Esophagus squamous epithelium (tissue), 5 donors: ENCODE data around the gene PHGDH. TPM values are rescaled to one million over a fixed set of nuclear protein-coding genes. Genes with fewer than 3 reads are reported as not detected.
"Not testable (repeated sequence)": the region's sequence is repeated elsewhere in the genome, so short reads cannot be mapped to it uniquely, and the experiment has no call there.

Experiments
- DNase-seq: peaks from one replicate; lab custom pipeline; 2025; lab: John Stamatoyannopoulos, UW
- H3K27ac ChIP-seq, 4 donors: fragments of 200-600 bp; sonication (generic); one replicate each; pipeline ENCODE4 v1.5.1; 2016 to 2019; ENCODE audit warnings: mild to moderate bottlenecking in 1 of 4
- H3K27me3 ChIP-seq, 4 donors: fragments of 200-600 bp; sonication (generic); 1 replicate in 3 of 4; 2 replicates in 1 of 4; pipeline versions ENCODE4 v1.5.1 to v1.6.0; 2017 to 2021; ENCODE audit warnings: antibody characterized with exemption in 1 of 4
- H3K36me3 ChIP-seq, 3 donors: fragments of 200-600 bp; sonication (generic); one replicate each; pipeline ENCODE4 v1.5.1; 2016 to 2019
- H3K4me1 ChIP-seq, 3 donors: fragments of 200-600 bp; sonication (generic); one replicate each; pipeline ENCODE4 v1.5.1; 2017 to 2019
- H3K4me3 ChIP-seq, 4 donors: fragments of 200-600 bp; sonication (generic); 1 replicate in 3 of 4; 2 replicates in 1 of 4; pipeline ENCODE4 v1.5.1; 2016 to 2019; ENCODE audit warnings: mild to moderate bottlenecking in 2 of 4, moderate library complexity in 1 of 4
- H3K9me3 ChIP-seq, 3 donors: fragments of 200-600 bp; sonication (generic); one replicate each; pipeline ENCODE4 v1.5.1; 2016 to 2019
- POLR2A ChIP-seq, 4 donors: fragments of 450-650 bp; IDR thresholded peaks; one replicate each; pipeline ENCODE4 v1.6.1; 2017; ENCODE audit warnings: antibody characterized with exemption in 4 of 4, mild to moderate bottlenecking in 4 of 4, moderate library complexity in 3 of 4
- WGBS, 2 donors: methylation state at CpG; one replicate each; pipeline ENCODE4 v1.1.5; 2018; 5-methylcytosine and 5-hydroxymethylcytosine counted together
- intact Hi-C: fragments of 100-400 bp; cut with DNase I; formaldehyde crosslinking; loops from one replicate; pipeline ENCODE4 v1.15.0; 2022
- total RNA-seq, 4 donors: library from RNA; depleted of rRNA; stranded (reverse); fragments of >200 nt; gene quantifications; one replicate each; pipeline ENCODE4 v1.1.0, GENCODE V29; 2016
- TF ChIP-seq, protein P1 (sequence below), 6 experiments: fragments of 450-650 bp in 4 of 6; fragments of 200-600 bp in 2 of 6; sonication (generic) in 2 of 6; IDR thresholded peaks; one replicate each; pipeline ENCODE4 v1.5.1; 2016 to 2019; ENCODE audit warnings: antibody characterized with exemption in 6 of 6, mild to moderate bottlenecking in 4 of 6, moderate library complexity in 4 of 6
- donor health status: DM: yes; HTN: yes; CAD: no.

PHGDH gene
- total RNA-seq, 4 donors from 2014 or later: 34.5 to 89.7 (median 43.2) TPM

DNA sequence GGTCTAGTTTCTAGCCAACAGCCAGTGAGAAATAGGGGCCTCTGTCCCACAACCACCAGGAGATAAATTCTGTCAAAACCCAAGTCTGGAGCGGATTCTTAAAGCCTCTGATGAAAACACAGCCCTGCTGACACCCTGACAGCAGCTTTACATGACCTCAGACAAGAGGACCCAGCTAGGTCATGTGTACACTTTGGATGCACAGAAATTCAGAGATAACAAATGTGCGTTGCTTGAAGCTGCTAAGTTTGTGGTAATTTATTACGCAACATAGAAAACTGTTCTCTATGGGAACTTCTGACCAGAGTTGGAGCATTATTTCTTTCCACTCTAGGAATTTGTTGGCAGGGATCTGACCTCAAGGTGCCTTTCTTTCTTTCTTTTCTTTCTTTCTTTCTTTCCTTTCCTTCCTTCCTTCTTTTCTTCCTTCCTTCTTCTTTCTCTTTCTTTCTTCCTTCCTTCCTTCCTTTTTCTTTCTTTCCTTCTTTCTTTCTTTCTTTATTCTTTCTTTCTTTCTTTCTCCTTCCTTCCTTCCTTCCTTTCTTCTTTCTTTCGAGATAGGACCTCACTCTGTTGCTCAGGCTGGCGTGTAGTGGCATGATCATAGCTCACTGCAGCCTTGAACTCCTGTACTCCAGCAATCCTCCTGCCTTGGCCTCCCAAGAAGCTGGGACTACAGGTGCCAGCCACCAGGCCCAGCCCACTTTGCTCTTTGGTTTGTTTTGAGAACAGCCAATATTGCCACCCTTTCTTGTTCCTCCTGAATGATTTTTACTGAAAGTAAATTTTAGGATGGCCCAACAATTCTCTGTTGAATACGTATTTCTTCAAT is 71.8 kb downstream of the PHGDH start:
- no peak for DNase-seq
- intact Hi-C loops: no loop called here
- no peak for TF ChIP-seq POLR2A (IDR thresholded peaks at IDR 0.05)
- TF ChIP-seq, protein P1, sequence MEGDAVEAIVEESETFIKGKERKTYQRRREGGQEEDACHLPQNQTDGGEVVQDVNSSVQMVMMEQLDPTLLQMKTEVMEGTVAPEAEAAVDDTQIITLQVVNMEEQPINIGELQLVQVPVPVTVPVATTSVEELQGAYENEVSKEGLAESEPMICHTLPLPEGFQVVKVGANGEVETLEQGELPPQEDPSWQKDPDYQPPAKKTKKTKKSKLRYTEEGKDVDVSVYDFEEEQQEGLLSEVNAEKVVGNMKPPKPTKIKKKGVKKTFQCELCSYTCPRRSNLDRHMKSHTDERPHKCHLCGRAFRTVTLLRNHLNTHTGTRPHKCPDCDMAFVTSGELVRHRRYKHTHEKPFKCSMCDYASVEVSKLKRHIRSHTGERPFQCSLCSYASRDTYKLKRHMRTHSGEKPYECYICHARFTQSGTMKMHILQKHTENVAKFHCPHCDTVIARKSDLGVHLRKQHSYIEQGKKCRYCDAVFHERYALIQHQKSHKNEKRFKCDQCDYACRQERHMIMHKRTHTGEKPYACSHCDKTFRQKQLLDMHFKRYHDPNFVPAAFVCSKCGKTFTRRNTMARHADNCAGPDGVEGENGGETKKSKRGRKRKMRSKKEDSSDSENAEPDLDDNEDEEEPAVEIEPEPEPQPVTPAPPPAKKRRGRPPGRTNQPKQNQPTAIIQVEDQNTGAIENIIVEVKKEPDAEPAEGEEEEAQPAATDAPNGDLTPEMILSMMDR (IDR thresholded peaks at IDR 0.05): no peak
- Histone ChIP-seq H3K27ac (peak overlapping the region; percentile 52 to 76 (median 59)), H3K27me3 (no peaks in the 10 kb centered on the region), H3K36me3 (no peaks in the 10 kb centered on the region), H3K4me1 (peaks cover 36 to 86% (median 44%) of the 10 kb centered on the region in 3 donors), H3K4me3 (no peak overlapping the region), H3K9me3 (no peaks in the 10 kb centered on the region)
- 64 to 65% methylated on average over 6 of the region's 6 CpGs for WGBS, 2 donors

DNA sequence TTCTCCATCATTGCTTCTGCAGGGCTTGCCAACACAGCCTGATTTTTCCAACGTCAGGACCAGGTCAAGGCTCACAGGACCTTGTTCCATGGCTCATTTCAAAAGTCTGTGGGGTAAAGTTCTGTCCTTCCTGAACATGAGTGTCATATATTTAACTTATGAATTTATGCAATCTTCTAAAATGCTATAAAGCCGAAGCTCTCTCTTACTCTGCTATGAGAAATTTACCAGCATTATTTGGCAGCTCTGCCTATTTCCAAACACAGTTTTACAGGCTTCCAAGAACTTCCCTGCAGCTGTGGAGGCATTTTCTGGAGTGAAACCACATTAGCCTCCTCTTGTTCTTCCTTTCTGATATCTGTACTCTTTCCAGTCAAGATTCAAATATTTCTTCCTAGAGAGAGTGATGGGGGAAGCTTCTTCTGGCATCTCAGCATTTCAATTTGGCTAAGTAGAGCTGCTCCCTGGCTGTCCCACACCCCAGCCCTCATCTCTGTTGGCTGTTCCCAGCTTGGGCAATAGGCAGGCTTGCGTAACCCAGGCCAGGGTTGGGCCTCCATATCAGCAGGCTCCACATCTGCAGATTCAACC is 72.6 kb downstream of the PHGDH start:
- H3K9me3 ChIP-seq: no peaks in the 10 kb centered on the region
- DNase-seq: no peak
- peak overlapping the region in 3 of 4 donors; percentile 30 to 76 (median 58) for H3K27ac ChIP-seq
- no peaks in the 10 kb centered on the region for H3K27me3 ChIP-seq
- H3K4me3 ChIP-seq: no peak overlapping the region
- H3K36me3 ChIP-seq: no peaks in the 10 kb centered on the region
- H3K4me1 ChIP-seq: peaks cover 36 to 86% (median 44%) of the 10 kb centered on the region in 3 donors
- intact Hi-C loops: no loop called here
- no peak for TF ChIP-seq POLR2A (IDR thresholded peaks at IDR 0.05)
- TF ChIP-seq, protein P1 (IDR thresholded peaks at IDR 0.05): no peak
- WGBS, 2 donors: 50 to 55% methylated on average over 2 to 3 of the region's 3 CpGs

DNA sequence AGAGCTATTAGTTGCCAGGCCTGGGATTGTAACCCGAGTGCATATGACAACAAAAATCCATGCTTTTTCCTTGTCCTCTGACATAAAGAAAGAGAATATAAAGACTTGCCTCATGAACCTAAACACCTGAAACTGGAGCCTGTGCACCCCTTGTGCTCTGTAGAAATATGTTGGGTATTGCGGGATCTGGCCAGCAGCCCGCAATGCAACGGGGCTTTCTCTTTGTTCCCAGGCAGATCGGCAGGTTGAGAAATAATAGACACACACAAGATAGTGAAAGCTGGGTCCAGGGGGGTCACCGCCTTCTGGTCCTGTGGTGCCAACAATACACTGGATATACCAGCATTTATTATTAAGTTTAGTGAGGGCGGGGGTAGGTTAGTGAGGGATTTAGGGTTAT is 74.3 kb downstream of the PHGDH start:
- H3K27me3 ChIP-seq, intact Hi-C loops, H3K9me3 ChIP-seq, DNase-seq, H3K4me3 ChIP-seq, H3K36me3 ChIP-seq: not testable (repeated sequence)
- Histone ChIP-seq H3K27ac (peak overlapping the region; percentile 52 to 68 (median 58)), H3K4me1 (peaks cover 33 to 83% (median 43%) of the 10 kb centered on the region in 3 donors)
- 50 to 63% methylated on average over 7 of the region's 7 CpGs for WGBS, 2 donors

DNA sequence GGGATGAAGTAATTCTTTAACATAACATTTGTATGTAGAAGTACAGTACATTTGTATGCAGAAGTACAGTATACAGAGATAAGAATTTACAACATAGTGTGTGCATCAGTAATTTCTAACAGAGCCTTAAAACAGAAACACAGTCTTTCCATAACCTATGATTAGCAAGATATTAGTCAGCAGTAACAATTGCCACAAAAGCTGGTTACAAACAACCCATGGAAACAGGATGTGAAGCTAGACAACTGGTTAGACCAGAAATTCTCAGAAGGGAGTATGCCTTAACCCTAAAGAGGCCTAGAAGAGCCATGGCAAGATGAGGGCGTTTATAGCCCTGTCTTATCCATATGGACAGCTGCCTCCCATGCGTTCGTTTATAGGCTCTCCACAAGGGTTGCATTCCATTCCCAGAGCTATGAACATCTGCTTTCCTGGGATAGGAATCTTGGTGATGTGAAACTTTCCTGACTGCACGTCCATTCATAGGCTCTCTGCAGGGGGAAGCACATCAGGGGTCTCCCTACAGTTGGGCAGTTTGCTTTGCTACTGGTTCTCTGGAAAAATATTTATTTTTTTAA is 74.8 kb downstream of the PHGDH start:
- 48 to 49% methylated on average over 4 of the region's 4 CpGs for WGBS, 2 donors
- H3K27ac ChIP-seq: peak overlapping the region; percentile 52 to 68 (median 58)
- H3K4me1 ChIP-seq: peaks cover 35 to 86% (median 45%) of the 10 kb centered on the region in 3 donors
- H3K4me3 ChIP-seq, H3K27me3 ChIP-seq, H3K9me3 ChIP-seq, intact Hi-C loops, H3K36me3 ChIP-seq, DNase-seq: not testable (repeated sequence)

DNA sequence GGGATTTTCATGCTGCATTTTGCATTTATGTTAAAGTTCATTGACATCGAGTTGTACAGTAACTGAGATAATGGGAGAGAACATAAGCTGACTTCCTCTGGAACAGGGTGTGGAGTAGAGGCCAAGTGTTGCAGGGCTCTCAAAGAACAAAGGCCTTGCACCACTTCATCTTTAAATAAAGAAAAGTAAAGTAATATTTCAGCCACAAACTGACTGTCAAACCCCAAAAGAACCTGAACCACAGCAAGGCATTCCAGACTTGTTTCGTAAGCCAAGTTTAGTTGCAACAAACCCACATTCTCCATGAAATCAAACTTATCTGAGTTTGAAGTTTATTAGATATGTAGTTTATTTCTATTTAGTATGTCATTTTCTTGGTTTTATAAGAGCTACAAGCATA is 76.0 kb downstream of the PHGDH start:
- Histone ChIP-seq H3K9me3 (no peaks in the 10 kb centered on the region), H3K36me3 (no peaks in the 10 kb centered on the region), H3K27me3 (no peaks in the 10 kb centered on the region), H3K4me1 (peaks cover 31 to 89% (median 45%) of the 10 kb centered on the region in 3 donors), H3K4me3 (no peak overlapping the region), H3K27ac (peak overlapping the region in 1 of 4 donors; percentile 68)
- DNase-seq: no peak
- intact Hi-C loops: no loop called here
- 27 to 49% methylated on average over 2 of the region's 2 CpGs for WGBS, 2 donors
- TF ChIP-seq, protein P1 (IDR thresholded peaks at IDR 0.05): no peak
- TF ChIP-seq POLR2A (IDR thresholded peaks at IDR 0.05): no peak
